ENCODE data around the gene MAD1L1. TPM values are rescaled to one million over a fixed set of nuclear protein-coding genes. Genes with fewer than 3 reads are reported as not detected.

Gene MAD1L1
- total RNA-seq, 4 donors from 2014 or later, result 22.3 to 56.6 (median 35.0) TPM

DNA sequence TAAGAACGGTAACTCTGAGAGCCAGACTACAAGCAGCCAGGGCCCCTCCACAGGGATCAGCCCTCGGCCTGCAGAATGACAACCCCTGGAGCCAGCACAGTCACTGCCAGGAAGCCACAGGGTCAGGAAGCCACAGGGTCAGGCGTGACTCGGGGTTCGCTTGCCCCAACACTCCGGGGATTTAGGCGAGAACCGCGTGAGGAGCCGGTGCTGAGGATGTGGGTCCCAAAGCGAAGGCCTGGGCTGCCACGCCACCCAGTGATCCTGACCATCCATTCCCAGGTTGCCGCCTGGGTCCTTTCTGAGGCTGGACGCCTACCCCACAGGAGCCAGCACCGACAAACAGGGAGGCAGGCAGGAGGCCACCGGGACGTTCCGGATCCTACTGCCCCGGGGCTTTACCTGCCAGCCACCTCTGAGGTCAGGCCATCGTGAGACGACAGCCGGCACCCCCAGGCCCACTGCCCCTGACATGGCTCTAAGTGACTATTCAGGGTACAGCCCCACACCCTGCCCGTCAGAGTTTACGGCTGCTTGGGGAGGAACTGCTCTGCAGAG lies 334.0 kb downstream of the MAD1L1 start:
- TF ChIP-seq CTCF (IDR thresholded peaks at IDR 0.05) (no peak), POLR2A (IDR thresholded peaks at IDR 0.05) (no peak), EP300 (IDR thresholded peaks at IDR 0.05) (no peak), POLR2AphosphoS5 (IDR thresholded peaks at IDR 0.05) (no peak)
- no peak overlapping the region for H3K27ac ChIP-seq
- WGBS, 2 donors (ENCODE audit: low coverage in 1 of 2), result 94% methylated on average over 7 of the region's 24 CpGs; no CpG with 5 or more reads in 1 of the 2 donors
- peaks cover 0 to 36% of the 10 kb centered on the region in 2 donors for H3K36me3 ChIP-seq
- peaks cover 0 to 11% (median 0%) of the 10 kb centered on the region in 3 donors for H3K4me1 ChIP-seq
- no peak overlapping the region for H3K4me3 ChIP-seq
- no peak for ATAC-seq
- no peaks in the 10 kb centered on the region for H3K27me3 ChIP-seq
- H3K9me3 ChIP-seq, result no peaks in the 10 kb centered on the region

DNA sequence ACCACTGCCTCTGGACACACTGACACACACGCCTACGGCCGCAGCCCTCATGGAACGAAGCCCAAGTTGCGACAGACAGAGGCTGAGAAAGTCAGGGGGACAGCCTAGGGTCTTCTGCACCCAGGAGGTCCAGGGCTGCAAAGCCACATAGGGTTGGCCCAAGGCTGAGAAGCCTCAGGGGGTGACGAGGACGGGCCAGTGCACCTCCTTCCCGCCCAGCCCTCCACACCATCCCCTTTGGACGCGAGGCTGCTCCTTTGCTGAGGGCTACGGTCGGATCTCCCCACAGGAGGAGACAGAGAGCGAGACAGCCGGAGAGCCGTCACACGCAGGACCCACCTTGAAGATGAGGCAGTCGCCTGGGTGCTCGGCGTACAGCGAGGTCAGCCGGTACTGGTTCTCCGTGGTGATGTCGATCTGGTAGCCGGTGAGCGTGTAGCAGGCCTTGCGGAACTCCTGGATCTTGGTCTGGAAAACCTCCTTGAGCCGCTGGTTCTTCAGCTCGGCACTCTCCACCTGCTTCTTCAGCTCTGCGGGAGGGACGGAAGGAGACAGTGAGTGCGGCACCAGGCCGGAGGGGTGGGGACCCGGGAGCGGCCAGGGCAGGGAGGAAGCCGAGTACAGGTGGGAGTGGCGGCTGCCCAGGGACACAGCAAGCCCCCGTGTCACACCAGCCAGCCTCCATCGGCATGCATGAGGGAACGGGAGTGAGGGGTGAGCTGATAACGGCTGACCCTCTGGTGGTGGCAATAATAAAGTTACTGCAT lies 334.7 kb downstream of the MAD1L1 start:
- Histone ChIP-seq H3K9me3 (no peaks in the 10 kb centered on the region), H3K27ac (no peak overlapping the region), H3K27me3 (no peaks in the 10 kb centered on the region), H3K36me3 (peaks cover 0 to 36% of the 10 kb centered on the region in 2 donors), H3K4me1 (peaks cover 0 to 11% (median 0%) of the 10 kb centered on the region in 3 donors), H3K4me3 (no peak overlapping the region)
- TF ChIP-seq POLR2A (IDR thresholded peaks at IDR 0.05) (no peak), POLR2AphosphoS5 (IDR thresholded peaks at IDR 0.05) (no peak), EP300 (IDR thresholded peaks at IDR 0.05) (no peak), CTCF (IDR thresholded peaks at IDR 0.05) (no peak)
- 73 to 93% methylated on average over 2 to 3 of the region's 40 CpGs for WGBS, 2 donors (ENCODE audit: low coverage in 1 of 2)
- ATAC-seq, result no peak

GRCh38 chr7:1897076-1897860 lies 335.5 kb downstream of the MAD1L1 start:
- TF ChIP-seq POLR2AphosphoS5 (IDR thresholded peaks at IDR 0.05), result no peak
- Histone ChIP-seq H3K4me3 (no peak overlapping the region), H3K27me3 (no peaks in the 10 kb centered on the region), H3K36me3 (peaks cover 0 to 36% of the 10 kb centered on the region in 2 donors), H3K4me1 (peaks cover 0 to 11% (median 0%) of the 10 kb centered on the region in 3 donors), H3K27ac (no peak overlapping the region), H3K9me3 (no peaks in the 10 kb centered on the region)
- no peak for ATAC-seq
- 88 to 90% methylated on average over 10 to 15 of the region's 41 CpGs for WGBS, 2 donors (ENCODE audit: low coverage in 1 of 2)

DNA sequence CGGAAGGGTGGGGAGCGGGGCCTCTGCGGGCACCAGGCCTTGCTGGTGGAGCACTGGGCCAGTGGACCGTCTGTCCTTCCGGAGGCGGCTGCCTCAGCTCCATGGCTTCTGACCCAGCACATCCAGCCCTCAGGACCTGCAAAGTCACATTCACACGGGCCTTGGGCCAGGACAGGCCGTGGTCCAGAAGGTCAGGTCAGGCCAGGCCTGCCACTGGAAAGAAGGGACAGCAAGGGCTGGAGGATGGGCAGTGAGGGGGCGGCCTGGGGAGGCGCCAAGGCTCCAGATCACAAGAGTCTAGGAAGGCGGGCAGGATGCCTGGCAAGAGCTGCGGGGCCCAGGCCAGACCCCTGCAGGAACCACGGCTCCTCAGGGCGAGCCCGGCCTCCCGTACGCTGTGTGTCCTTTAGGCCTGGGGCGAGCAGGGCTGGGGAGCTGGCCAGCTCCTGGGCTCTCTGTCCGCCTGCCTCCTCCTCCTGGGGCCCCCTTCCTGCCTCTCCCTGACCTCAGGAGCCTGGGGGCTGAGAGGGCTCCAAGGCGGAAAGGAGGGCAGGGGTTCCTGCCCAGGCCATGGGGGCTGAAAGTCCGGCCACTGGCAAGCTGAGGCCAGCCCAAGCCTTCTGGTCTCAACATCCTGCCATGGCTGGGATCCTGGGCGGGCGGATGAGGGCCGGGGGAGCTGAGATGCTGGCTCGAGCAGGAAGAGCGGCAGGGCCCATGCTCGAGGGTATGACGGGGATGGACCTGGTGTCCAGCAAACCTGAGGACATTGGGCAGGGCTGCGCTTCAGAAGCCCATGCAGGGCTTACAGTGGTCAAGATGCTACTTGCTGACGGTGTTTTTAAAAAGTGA lies 336.9 kb downstream of the MAD1L1 start:
- H3K4me3 ChIP-seq, result no peak overlapping the region
- no peak for ATAC-seq
- no peaks in the 10 kb centered on the region for H3K9me3 ChIP-seq
- peaks cover 0 to 11% (median 0%) of the 10 kb centered on the region in 3 donors for H3K4me1 ChIP-seq
- no peaks in the 10 kb centered on the region for H3K27me3 ChIP-seq
- WGBS, 2 donors (ENCODE audit: low coverage in 1 of 2), result 89 to 93% methylated on average over 5 to 14 of the region's 30 CpGs
- TF ChIP-seq POLR2AphosphoS5 (IDR thresholded peaks at IDR 0.05) (no peak), EP300 (IDR thresholded peaks at IDR 0.05) (no peak), POLR2A (IDR thresholded peaks at IDR 0.05) (no peak), CTCF (IDR thresholded peaks at IDR 0.05) (no peak)
- no peak overlapping the region for H3K27ac ChIP-seq
- H3K36me3 ChIP-seq, result peaks cover 0 to 36% of the 10 kb centered on the region in 2 donors
